ENCODE measurements around the gene BOLL. TPM values are rescaled to one million over a fixed set of nuclear protein-coding genes. Genes with fewer than 3 reads are reported as not detected.
A peak's percentile ranks its signal among the peaks of the same experiment; 100 is the strongest.

Gene BOLL
- total RNA-seq, 1 experiment from 2014 or later = not detected

DNA sequence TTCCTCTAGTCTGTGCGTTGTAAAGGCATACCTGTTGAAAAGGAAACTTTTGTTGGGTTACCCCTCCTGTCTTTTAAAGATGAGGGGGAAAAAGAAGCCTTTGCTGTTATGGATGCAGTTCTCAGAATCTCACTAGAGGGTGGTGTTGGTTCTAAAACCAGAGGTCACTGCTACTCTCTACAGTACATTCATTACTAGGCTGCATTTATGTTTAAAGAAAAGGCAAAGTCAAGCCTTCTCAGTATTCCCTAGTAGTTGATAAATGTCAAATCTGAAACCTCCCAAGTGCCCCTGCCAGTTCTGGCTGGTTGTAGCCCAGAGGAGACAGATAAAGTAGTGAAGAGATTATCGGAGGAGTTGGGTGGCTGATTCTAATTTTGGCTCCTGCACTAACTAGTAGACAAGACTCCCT lies 17.9 kb upstream of the BOLL start:
- peaks cover 6% of the 10 kb centered on the region for H3K4me1 Mint-ChIP-seq (ENCODE audit: insufficient read depth, unreplicated experiment)
- intact Hi-C loops (cut with micrococcal nuclease) = loop anchor here (1.0 kb wide), 3 partner anchors 251 to 493 kb away; no protein-coding TSS in a partner anchor
- TF ChIP-seq, protein P1, sequence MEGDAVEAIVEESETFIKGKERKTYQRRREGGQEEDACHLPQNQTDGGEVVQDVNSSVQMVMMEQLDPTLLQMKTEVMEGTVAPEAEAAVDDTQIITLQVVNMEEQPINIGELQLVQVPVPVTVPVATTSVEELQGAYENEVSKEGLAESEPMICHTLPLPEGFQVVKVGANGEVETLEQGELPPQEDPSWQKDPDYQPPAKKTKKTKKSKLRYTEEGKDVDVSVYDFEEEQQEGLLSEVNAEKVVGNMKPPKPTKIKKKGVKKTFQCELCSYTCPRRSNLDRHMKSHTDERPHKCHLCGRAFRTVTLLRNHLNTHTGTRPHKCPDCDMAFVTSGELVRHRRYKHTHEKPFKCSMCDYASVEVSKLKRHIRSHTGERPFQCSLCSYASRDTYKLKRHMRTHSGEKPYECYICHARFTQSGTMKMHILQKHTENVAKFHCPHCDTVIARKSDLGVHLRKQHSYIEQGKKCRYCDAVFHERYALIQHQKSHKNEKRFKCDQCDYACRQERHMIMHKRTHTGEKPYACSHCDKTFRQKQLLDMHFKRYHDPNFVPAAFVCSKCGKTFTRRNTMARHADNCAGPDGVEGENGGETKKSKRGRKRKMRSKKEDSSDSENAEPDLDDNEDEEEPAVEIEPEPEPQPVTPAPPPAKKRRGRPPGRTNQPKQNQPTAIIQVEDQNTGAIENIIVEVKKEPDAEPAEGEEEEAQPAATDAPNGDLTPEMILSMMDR (IDR thresholded peaks at IDR 0.05; ENCODE audit: unreplicated experiment) = peak; percentile 70
- POLR2A ChIA-PET = interaction anchor here (1.4 kb wide), 1 partner anchor 184 kb away, joined by 3 read pairs; no protein-coding TSS in a partner anchor
- BruUV-seq (replicated peaks) = no TSS peak
- H3K27ac Mint-ChIP-seq (ENCODE audit: low read depth, unreplicated experiment) = no peak overlapping the region
- DNase-seq (ENCODE audit: unreplicated experiment) = peak; percentile 55
- H3K4me3 Mint-ChIP-seq (ENCODE audit: unreplicated experiment) = no peak overlapping the region
- H3K36me3 Mint-ChIP-seq (ENCODE audit: insufficient read depth, unreplicated experiment) = no peaks in the 10 kb centered on the region
- CTCF ChIA-PET = interaction anchor here (0.6 to 1.8 kb wide), 6 partner anchors 11 to 494 kb away, joined by 3 to 15 read pairs (median 4); no protein-coding TSS in a partner anchor
- H3K9me3 Mint-ChIP-seq (ENCODE audit: unreplicated experiment) = no peaks in the 10 kb centered on the region
- peaks cover 18% of the 10 kb centered on the region for H3K27me3 Mint-ChIP-seq (ENCODE audit: insufficient read depth, unreplicated experiment)

DNA sequence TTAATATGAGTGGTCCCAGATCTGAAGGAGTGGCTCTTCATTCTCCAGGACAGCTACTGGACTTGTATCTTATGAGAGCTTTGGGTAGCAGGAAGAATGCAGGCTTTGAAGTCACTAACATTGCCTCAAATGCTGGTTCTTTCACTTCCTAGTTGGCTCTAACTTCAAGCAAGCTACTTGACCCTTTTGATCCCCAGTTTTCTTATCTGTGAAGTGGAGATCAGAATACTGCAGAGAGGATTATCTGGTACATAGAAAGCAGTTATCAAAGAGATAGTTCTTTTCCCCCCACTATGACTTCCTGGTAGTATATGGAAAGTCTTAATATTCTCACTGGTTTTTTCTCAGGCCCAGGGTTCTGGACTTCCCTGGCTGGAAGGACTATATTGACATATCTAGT lies 15.9 kb upstream of the BOLL start:
- TF ChIP-seq, protein P1 (IDR thresholded peaks at IDR 0.05; ENCODE audit: unreplicated experiment) = no peak
- CTCF ChIA-PET = interaction anchor here (0.5 to 4.2 kb wide), 6 partner anchors 13 to 496 kb away, joined by 3 to 47 read pairs (median 8); no protein-coding TSS in a partner anchor
- POLR2A ChIA-PET = no interaction called here
- no peak for DNase-seq (ENCODE audit: unreplicated experiment)
- BruUV-seq (replicated peaks) = no TSS peak
- H3K4me1 Mint-ChIP-seq (ENCODE audit: insufficient read depth, unreplicated experiment) = peaks cover 6% of the 10 kb centered on the region
- no peaks in the 10 kb centered on the region for H3K9me3 Mint-ChIP-seq (ENCODE audit: unreplicated experiment)
- intact Hi-C loops (cut with micrococcal nuclease) = no loop called here
- H3K4me3 Mint-ChIP-seq (ENCODE audit: unreplicated experiment) = no peak overlapping the region
- peaks cover 10% of the 10 kb centered on the region for H3K27me3 Mint-ChIP-seq (ENCODE audit: insufficient read depth, unreplicated experiment)
- no peaks in the 10 kb centered on the region for H3K36me3 Mint-ChIP-seq (ENCODE audit: insufficient read depth, unreplicated experiment)
- no peak overlapping the region for H3K27ac Mint-ChIP-seq (ENCODE audit: low read depth, unreplicated experiment)

DNA sequence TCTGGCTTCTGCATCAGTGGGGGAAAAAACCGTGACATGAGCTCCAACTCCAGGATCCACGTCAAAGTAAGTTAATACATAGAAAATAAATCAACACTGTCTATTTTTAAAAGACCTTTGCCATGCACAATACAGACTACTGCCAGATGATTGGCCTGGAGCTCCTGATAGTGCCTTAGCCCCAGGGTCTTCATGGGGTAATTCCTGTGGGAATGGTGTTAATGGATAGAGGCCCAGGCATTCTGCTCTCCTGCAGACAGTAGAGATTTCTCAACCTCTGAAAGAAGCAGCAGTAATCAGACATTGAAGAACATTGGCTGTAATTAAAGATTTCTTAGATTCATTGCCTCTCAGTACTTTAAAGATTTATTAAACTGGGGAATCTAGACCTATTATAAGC lies 15.0 kb upstream of the BOLL start:
- peaks cover under 1% of the 10 kb centered on the region for H3K27me3 Mint-ChIP-seq (ENCODE audit: insufficient read depth, unreplicated experiment)
- TF ChIP-seq, protein P1 (IDR thresholded peaks at IDR 0.05; ENCODE audit: unreplicated experiment) = no peak
- H3K4me1 Mint-ChIP-seq (ENCODE audit: insufficient read depth, unreplicated experiment) = peaks cover 6% of the 10 kb centered on the region
- ChIA-PET CTCF (interaction anchor here (0.7 to 4.2 kb wide), 2 partner anchors 12 to 328 kb away, joined by 3 to 47 read pairs; no protein-coding TSS in a partner anchor), POLR2A (no interaction called here)
- BruUV-seq (replicated peaks) = no TSS peak
- H3K4me3 Mint-ChIP-seq (ENCODE audit: unreplicated experiment) = no peak overlapping the region
- no peaks in the 10 kb centered on the region for H3K9me3 Mint-ChIP-seq (ENCODE audit: unreplicated experiment)
- H3K36me3 Mint-ChIP-seq (ENCODE audit: insufficient read depth, unreplicated experiment) = no peaks in the 10 kb centered on the region
- DNase-seq (ENCODE audit: unreplicated experiment) = no peak
- intact Hi-C loops (cut with micrococcal nuclease) = no loop called here
- no peak overlapping the region for H3K27ac Mint-ChIP-seq (ENCODE audit: low read depth, unreplicated experiment)

DNA sequence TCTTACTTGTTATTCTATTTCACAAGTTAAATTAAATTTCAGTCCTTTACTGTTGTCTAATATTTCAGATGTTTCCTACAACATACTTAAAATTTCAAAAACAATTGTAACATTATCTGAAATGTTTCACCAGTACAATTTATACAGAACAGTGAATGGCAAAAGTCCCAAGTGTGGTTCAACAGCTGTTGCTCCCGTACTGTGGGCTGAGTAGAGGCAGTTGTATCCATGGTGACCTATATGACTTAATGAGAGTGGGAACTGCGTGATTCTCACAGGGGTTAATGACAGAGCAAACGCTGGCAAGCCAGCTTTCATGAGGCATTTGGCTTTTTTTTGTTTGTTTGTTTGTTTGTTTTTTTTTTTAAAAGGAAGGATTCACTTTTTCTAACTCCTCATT lies 13.9 kb upstream of the BOLL start:
- H3K4me3 Mint-ChIP-seq (ENCODE audit: unreplicated experiment) = no peak overlapping the region
- peaks cover 3% of the 10 kb centered on the region for H3K4me1 Mint-ChIP-seq (ENCODE audit: insufficient read depth, unreplicated experiment)
- DNase-seq (ENCODE audit: unreplicated experiment) = no peak
- H3K27me3 Mint-ChIP-seq (ENCODE audit: insufficient read depth, unreplicated experiment) = no peaks in the 10 kb centered on the region
- CTCF ChIA-PET = interaction anchor here (0.6 to 4.2 kb wide), 3 partner anchors 329 to 516 kb away, joined by 3 to 47 read pairs (median 3); no protein-coding TSS in a partner anchor
- H3K36me3 Mint-ChIP-seq (ENCODE audit: insufficient read depth, unreplicated experiment) = no peaks in the 10 kb centered on the region
- BruUV-seq (replicated peaks) = no TSS peak
- intact Hi-C loops (cut with micrococcal nuclease) = no loop called here
- POLR2A ChIA-PET = interaction anchor here (0.6 to 0.7 kb wide), 2 partner anchors 229 to 406 kb away, joined by 3 read pairs; no protein-coding TSS in a partner anchor
- TF ChIP-seq, protein P1 (IDR thresholded peaks at IDR 0.05; ENCODE audit: unreplicated experiment) = no peak
- H3K9me3 Mint-ChIP-seq (ENCODE audit: unreplicated experiment) = no peaks in the 10 kb centered on the region
- H3K27ac Mint-ChIP-seq (ENCODE audit: low read depth, unreplicated experiment) = no peak overlapping the region

Measured in MCF 10A (cell line).